HCT116 (cell line): ENCODE measurements around the gene MICAL3. TPM values are rescaled to one million over a fixed set of nuclear protein-coding genes. Genes with fewer than 3 reads are reported as not detected.

Source experiments
- ATAC-seq: fragments of 200-7000 bp; cut with Tn5 transposase; 2 replicates; pipeline ENCODE4 v1.9.1; 2020; ENCODE audit warnings: mild to moderate bottlenecking, moderate library complexity
- BruUV-seq: library from RNA; stranded (reverse); fragments of 400-500 nt; replicated peaks from 2 replicates; lab custom pipeline; 2021; lab: Mats Ljungman, UMichigan
- CTCF ChIA-PET: fragments of 300-600 bp; sonication (Branson Sonifier 250); formaldehyde crosslinking; loops from one replicate; lab custom pipeline; 2021; ENCODE audit warnings: antibody characterized with exemption; lab: Charles Lee
- POLR2A ChIA-PET: fragments of 300-600, 350-600 bp; sonication (Branson Sonifier 250); formaldehyde crosslinking; loops from one replicate; lab custom pipeline; 2021; ENCODE audit warnings: antibody characterized with exemption; lab: Charles Lee
- RAD21 ChIA-PET, 2 experiments: fragments of 300-600 bp; sonication (Branson Sonifier 250); formaldehyde crosslinking; loops; one replicate each; lab custom pipeline; 2023; ENCODE audit warnings: low total read pairs in 2 of 2; ENCODE audit not compliant: uncharacterized antibody in 2 of 2, unreplicated experiment in 2 of 2, low non-redundant PET in 1 of 2; lab: Charles Lee
- DNase-seq: peaks from one replicate; pipeline ENCODE4 v3.0.0-alpha.2; 2010; ENCODE audit warnings: low read depth, low spot score
- H2AFZ ChIP-seq: fragments of 200-600 bp; shearing (Covaris generic), sonication (generic); 2 replicates; pipeline ENCODE4 v1.6.1; 2017; ENCODE audit warnings: low read depth, mixed run types, mixed read lengths, antibody characterized with exemption, low read length; ENCODE audit not compliant: poor library complexity, severe bottlenecking
- H3K27ac ChIP-seq: 2 replicates; pipeline ENCODE4 v1.5.1; 2012; ENCODE audit warnings: low read depth, low read length
- H3K27me3 ChIP-seq: fragments of 200-600 bp; sonication (generic); 2 replicates; pipeline ENCODE4 v1.6.1; 2016; ENCODE audit warnings: mixed run types, low read length, mixed read lengths; ENCODE audit not compliant: insufficient read depth
- H3K36me3 ChIP-seq, 2 experiments: fragments of 200-500 bp in 1 of 2; fragments of 200-600 bp in 1 of 2; sonication (Bioruptor generic) in 1 of 2; sonication (generic) in 1 of 2; 2 replicates each; pipeline versions ENCODE4 v1.5.1 to v1.6.1; 2014 to 2016; ENCODE audit warnings: low read length in 2 of 2, inconsistent platforms in 1 of 2, mixed read lengths in 1 of 2, mixed run types in 1 of 2; ENCODE audit not compliant: insufficient read depth in 2 of 2, control insufficient read depth in 1 of 2
- H3K4me1 ChIP-seq, 2 experiments: fragments of 200-600 bp in 1 of 2; sonication (generic) in 1 of 2; 2 replicates each; pipeline versions ENCODE4 v1.5.1 to v1.6.1; 2012 to 2017; ENCODE audit warnings: low read length in 2 of 2, inconsistent platforms in 1 of 2, mild to moderate bottlenecking in 1 of 2, mixed read lengths in 1 of 2, mixed run types in 1 of 2, moderate library complexity in 1 of 2; ENCODE audit not compliant: insufficient read depth in 2 of 2, control insufficient read depth in 1 of 2
- H3K4me2 ChIP-seq: fragments of 200-600 bp; sonication (generic); 2 replicates; pipeline ENCODE4 v1.6.1; 2017; ENCODE audit warnings: mixed run types, low read length, mixed read lengths
- H3K4me3 ChIP-seq, 2 experiments: fragments of 200-600 bp in 1 of 2; sonication (generic) in 1 of 2; replicated peaks in 1 of 2; 2 replicates each; pipeline ENCODE4 v1.5.1; 2011 to 2016; ENCODE audit warnings: low read length in 2 of 2, control low read depth in 1 of 2, low read depth in 1 of 2, mild to moderate bottlenecking in 1 of 2, mixed read lengths in 1 of 2, mixed run types in 1 of 2
- H3K79me2 ChIP-seq: fragments of 200-600 bp; sonication (generic); 2 replicates; pipeline ENCODE4 v1.6.1; 2017; ENCODE audit warnings: mild to moderate bottlenecking, mixed run types, low read length, moderate library complexity, mixed read lengths; ENCODE audit not compliant: insufficient read depth
- H3K9ac ChIP-seq: fragments of 200-600 bp; sonication (generic); 2 replicates; pipeline ENCODE4 v1.6.1; 2016; ENCODE audit warnings: low read length, mixed read lengths
- H3K9me2 ChIP-seq: fragments of 200-600 bp; sonication (generic), shearing (Covaris generic); 2 replicates; pipeline ENCODE4 v1.6.1; 2017; ENCODE audit warnings: mixed run types, mild to moderate bottlenecking, moderate library complexity; ENCODE audit not compliant: insufficient read depth
- H3K9me3 ChIP-seq, 2 experiments: fragments of 200-500 bp in 1 of 2; fragments of 200-600 bp in 1 of 2; sonication (Bioruptor generic) in 1 of 2; sonication (generic) in 1 of 2; 2 replicates each; pipeline ENCODE4 v1.6.1; 2014 to 2017; ENCODE audit warnings: low read length in 2 of 2, mixed read lengths in 2 of 2, inconsistent platforms in 1 of 2, low read depth in 1 of 2, mild to moderate bottlenecking in 1 of 2, mixed run types in 1 of 2, moderate library complexity in 1 of 2; ENCODE audit not compliant: control insufficient read depth in 1 of 2, insufficient read depth in 1 of 2
- H4K20me1 ChIP-seq: fragments of 200-600 bp; sonication (generic), shearing (Covaris generic); 2 replicates; pipeline ENCODE4 v1.6.1; 2017; ENCODE audit warnings: mixed run types, mild to moderate bottlenecking, moderate library complexity; ENCODE audit not compliant: insufficient read depth
- CBX3 ChIP-seq: IDR thresholded peaks from 2 replicates; pipeline ENCODE4 v1.6.1; 2012; ENCODE audit warnings: low read depth
- EZH2 ChIP-seq: fragments of 200-600 bp; sonication (generic); IDR thresholded peaks from 2 replicates; pipeline ENCODE4 v1.6.1; 2017; ENCODE audit warnings: antibody characterized with exemption, mixed run types
- FOSL1 ChIP-seq: IDR thresholded peaks from 2 replicates; pipeline ENCODE4 v1.6.1; 2012; ENCODE audit warnings: low read depth
- JUND ChIP-seq: IDR thresholded peaks from 2 replicates; pipeline ENCODE4 v1.6.1; 2012
- SRF ChIP-seq: IDR thresholded peaks from 2 replicates; pipeline ENCODE4 v1.6.1; 2012; ENCODE audit warnings: low read depth
- TCF7L2 ChIP-seq: IDR thresholded peaks from 2 replicates; pipeline ENCODE4 v1.7.0; 2011; ENCODE audit warnings: borderline replicate concordance, inconsistent platforms; ENCODE audit not compliant: insufficient read depth, insufficient read length; ENCODE audit errors: extremely low read depth
- YY1 ChIP-seq: IDR thresholded peaks from 2 replicates; pipeline ENCODE4 v1.6.1; 2011; ENCODE audit warnings: low read length, low read depth, moderate library complexity, mild to moderate bottlenecking; ENCODE audit not compliant: insufficient replicate concordance; ENCODE audit errors: extremely low read depth
- ZFX ChIP-seq: fragments of 450-650 bp; IDR thresholded peaks from 2 replicates; pipeline ENCODE4 v1.6.1; 2017
- intact Hi-C: fragments of 100-400 bp; cut with micrococcal nuclease; formaldehyde crosslinking; loops from 2 replicates; pipeline ENCODE4 v1.10.0; 2022
- total RNA-seq: library from RNA; stranded (reverse); gene quantifications from one replicate; pipeline ENCODE4 v1.2.1, GENCODE V29; 2021; ENCODE audit not compliant: unreplicated experiment
- TF ChIP-seq, protein P1 (sequence below): IDR thresholded peaks from 2 replicates; pipeline ENCODE4 v1.6.1; 2012
- TF ChIP-seq, protein P2 (sequence below): IDR thresholded peaks from 2 replicates; pipeline ENCODE4 v1.6.1; 2012

Gene MICAL3
- total RNA-seq, 1 experiment from 2014 or later: 30.8 TPM

DNA sequence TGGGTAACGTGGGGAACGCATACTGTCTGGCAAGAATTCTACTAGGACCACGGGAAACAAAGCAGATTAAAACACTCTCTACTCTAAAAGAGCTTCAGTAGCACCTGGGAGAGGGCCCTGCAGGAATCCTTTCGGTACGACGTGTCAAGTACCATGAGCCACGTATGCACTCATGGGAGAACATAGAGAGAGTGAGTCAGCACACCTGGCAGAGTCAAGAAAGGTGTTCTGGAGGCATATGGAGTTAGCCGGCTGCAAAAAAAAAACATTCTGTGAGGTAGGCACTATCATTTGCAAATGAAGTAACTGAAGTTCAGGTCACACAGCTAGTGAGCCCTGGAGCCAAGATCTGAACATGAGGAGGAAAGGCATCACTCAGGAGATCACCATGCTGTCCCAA is 179.0 kb downstream of the MICAL3 start:
- H3K36me3 ChIP-seq: peaks cover 0 to 3% of the 10 kb centered on the region in 2 experiments; a peak in 1 of 4 replicates
- POLR2A ChIA-PET: no interaction called here
- H3K79me2 ChIP-seq: no peaks in the 10 kb centered on the region
- no peaks in the 10 kb centered on the region for H3K27me3 ChIP-seq
- DNase-seq (no peak), ATAC-seq (no peak)
- CTCF ChIA-PET: no interaction called here
- H4K20me1 ChIP-seq: no peaks in the 10 kb centered on the region
- no peak overlapping the region for H3K4me2 ChIP-seq
- intact Hi-C loops: no loop called here
- no peak for TF ChIP-seq FOSL1
- TF ChIP-seq YY1: no peak
- no peak for TF ChIP-seq EZH2
- TF ChIP-seq, protein P1, sequence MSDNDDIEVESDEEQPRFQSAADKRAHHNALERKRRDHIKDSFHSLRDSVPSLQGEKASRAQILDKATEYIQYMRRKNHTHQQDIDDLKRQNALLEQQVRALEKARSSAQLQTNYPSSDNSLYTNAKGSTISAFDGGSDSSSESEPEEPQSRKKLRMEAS: no peak
- no peak for TF ChIP-seq TCF7L2
- no peaks in the 10 kb centered on the region for H3K9me2 ChIP-seq
- H3K9ac ChIP-seq: no peak overlapping the region
- peaks cover 0 to 12% of the 10 kb centered on the region in 2 experiments; a peak in 1 of 4 replicates for H3K4me1 ChIP-seq
- RAD21 ChIA-PET: no interaction called here
- no peak overlapping the region for H3K4me3 ChIP-seq
- H3K9me3 ChIP-seq: no peaks in the 10 kb centered on the region
- no peak overlapping the region for H3K27ac ChIP-seq
- no peak overlapping the region for H2AFZ ChIP-seq
- BruUV-seq: no TSS peak

DNA sequence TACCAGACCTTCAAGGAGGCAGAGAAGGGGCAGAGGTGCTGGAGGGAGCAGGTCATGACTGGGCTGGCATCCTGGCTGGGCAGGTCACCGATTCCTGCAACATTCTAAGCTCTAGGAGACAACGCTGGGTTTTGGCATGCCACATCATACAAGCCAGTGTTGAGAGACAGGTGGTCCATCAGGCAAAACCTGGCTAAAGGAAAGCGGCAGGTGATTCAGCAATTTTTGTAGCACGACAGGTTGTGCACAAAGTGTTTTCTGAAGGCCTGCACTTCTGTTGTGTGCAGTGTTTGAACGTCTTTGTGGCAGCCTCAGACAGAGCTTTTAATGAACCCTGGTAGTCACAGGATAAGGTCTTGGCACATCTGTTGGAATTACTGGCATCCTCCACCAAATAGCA is 180.2 kb downstream of the MICAL3 start:
- Histone ChIP-seq H3K27me3 (no peaks in the 10 kb centered on the region), H3K4me3 (no peak overlapping the region), H3K79me2 (no peaks in the 10 kb centered on the region), H3K36me3 (peaks cover 0 to 4% of the 10 kb centered on the region in 2 experiments; a peak in 1 of 4 replicates), H2AFZ (no peak overlapping the region), H3K4me1 (peaks cover 0 to 12% of the 10 kb centered on the region in 2 experiments; a peak in 1 of 4 replicates), H4K20me1 (no peaks in the 10 kb centered on the region), H3K27ac (no peak overlapping the region), H3K9ac (no peak overlapping the region), H3K4me2 (no peak overlapping the region), H3K9me3 (no peaks in the 10 kb centered on the region), H3K9me2 (no peaks in the 10 kb centered on the region)
- intact Hi-C loops: no loop called here
- RAD21 ChIA-PET: no interaction called here
- CTCF ChIA-PET: no interaction called here
- no TSS peak for BruUV-seq
- ATAC-seq (no peak), DNase-seq (no peak)
- POLR2A ChIA-PET: no interaction called here
- TF ChIP-seq EZH2 (no peak), CBX3 (no peak), TCF7L2 (no peak), ZFX (no peak), JUND (no peak), SRF (no peak)
- TF ChIP-seq, protein P2, sequence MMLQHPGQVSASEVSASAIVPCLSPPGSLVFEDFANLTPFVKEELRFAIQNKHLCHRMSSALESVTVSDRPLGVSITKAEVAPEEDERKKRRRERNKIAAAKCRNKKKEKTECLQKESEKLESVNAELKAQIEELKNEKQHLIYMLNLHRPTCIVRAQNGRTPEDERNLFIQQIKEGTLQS: no peak
